H1 (cell line): ENCODE measurements around the gene NYAP2. TPM values are rescaled to one million over a fixed set of nuclear protein-coding genes. Genes with fewer than 3 reads are reported as not detected.

Experiments used
- CTCF ChIA-PET: fragments of 300-600 bp; sonication (Branson Sonifier 250); formaldehyde crosslinking; loops from one replicate; lab custom pipeline; 2021; ENCODE audit not compliant: partially characterized antibody; lab: Charles Lee
- POLR2A ChIA-PET: fragments of 300-600 bp; sonication (Branson Sonifier 250); formaldehyde crosslinking; loops from one replicate; lab custom pipeline; 2021; ENCODE audit warnings: inconsistent platforms; ENCODE audit not compliant: partially characterized antibody; lab: Charles Lee
- DNase-seq, 2 experiments: peaks; one replicate each; pipeline versions ENCODE4 v3.0.0 to v3.0.0-alpha.2; 2010 to 2022; ENCODE audit warnings: low spot score in 2 of 2, low read depth in 1 of 2, mixed read lengths in 1 of 2
- FAIRE-seq: peaks from 2 replicates; lab custom pipeline; 2011; peaks lifted over from hg19 to GRCh38; lab: Jason Lieb, UNC
- H2AFZ ChIP-seq: 2 replicates; pipeline ENCODE4 v1.8.1; 2012; ENCODE audit warnings: low read length, inconsistent platforms
- H2AK5ac ChIP-seq: 2 replicates; pipeline ENCODE4 v1.6.1; 2013; ENCODE audit warnings: low read depth, low read length
- H2BK120ac ChIP-seq: replicated peaks from 2 replicates; pipeline ENCODE3; 2013; ENCODE audit warnings: low read depth, low read length, inconsistent platforms
- H2BK12ac ChIP-seq: 2 replicates; pipeline ENCODE4 v1.6.1; 2013; ENCODE audit warnings: low read depth, low read length
- H2BK15ac ChIP-seq: 2 replicates; pipeline ENCODE4 v1.6.1; 2013; ENCODE audit warnings: low read length
- H2BK20ac ChIP-seq: 2 replicates; pipeline ENCODE4 v1.6.1; 2013; ENCODE audit warnings: low read length
- H2BK5ac ChIP-seq: 2 replicates; pipeline ENCODE4 v1.6.1; 2013; ENCODE audit warnings: low read depth, low read length
- H3K14ac ChIP-seq: 2 replicates; pipeline ENCODE4 v1.6.1; 2013; ENCODE audit warnings: inconsistent platforms; ENCODE audit not compliant: insufficient read length
- H3K18ac ChIP-seq: 2 replicates; pipeline ENCODE4 v1.6.1; 2013; ENCODE audit warnings: low read length; ENCODE audit errors: extremely low read depth
- H3K23ac ChIP-seq: 2 replicates; pipeline ENCODE4 v1.6.1; 2013; ENCODE audit warnings: inconsistent platforms; ENCODE audit not compliant: insufficient read length
- H3K23me2 ChIP-seq: 2 replicates; pipeline ENCODE4 v1.6.1; 2013; ENCODE audit warnings: low read depth, low read length
- H3K27ac ChIP-seq: 2 replicates; pipeline ENCODE4 v1.6.1; 2011; ENCODE audit warnings: low read depth, low read length, inconsistent platforms
- H3K27me3 ChIP-seq, 4 experiments: replicated peaks in 1 of 4; 1 replicate in 1 of 4; 2 replicates in 3 of 4; pipeline versions ENCODE4 v1.6.1 to v1.8.1; 2011 to 2013; ENCODE audit warnings: low read length in 3 of 4, mild to moderate bottlenecking in 3 of 4, inconsistent platforms in 2 of 4, mixed read lengths in 2 of 4, moderate library complexity in 1 of 4; ENCODE audit not compliant: control insufficient read depth in 3 of 4, insufficient read depth in 3 of 4; ENCODE audit errors: extremely low read depth in 1 of 4
- H3K36me3 ChIP-seq, 4 experiments: 2 replicates each; pipeline versions ENCODE4 v1.6.1 to v1.8.1; 2011 to 2013; ENCODE audit warnings: mild to moderate bottlenecking in 4 of 4, low read length in 3 of 4, moderate library complexity in 2 of 4, control low read depth in 1 of 4, inconsistent platforms in 1 of 4; ENCODE audit not compliant: insufficient read depth in 4 of 4, control insufficient read depth in 2 of 4
- H3K4ac ChIP-seq: replicated peaks from 2 replicates; pipeline ENCODE3; 2013; ENCODE audit warnings: low read length, low read depth, mixed read lengths, inconsistent platforms; ENCODE audit not compliant: insufficient read length
- H3K4me1 ChIP-seq, 4 experiments: replicated peaks in 1 of 4; 1 replicate in 1 of 4; 2 replicates in 3 of 4; pipeline versions ENCODE4 v1.6.1 to v1.8.1; 2011 to 2013; ENCODE audit warnings: low read length in 3 of 4, inconsistent platforms in 2 of 4, mixed read lengths in 1 of 4; ENCODE audit not compliant: insufficient read depth in 4 of 4, control insufficient read depth in 3 of 4
- H3K4me2 ChIP-seq, 2 experiments: 2 replicates each; pipeline versions ENCODE4 v1.6.1 to v1.8.1; 2011 to 2013; ENCODE audit warnings: low read depth in 2 of 2, low read length in 2 of 2, control low read depth in 1 of 2, inconsistent platforms in 1 of 2, mild to moderate bottlenecking in 1 of 2; ENCODE audit not compliant: insufficient read depth in 1 of 2
- H3K4me3 ChIP-seq, 4 experiments: fragments of 200-600, 300-600 bp in 1 of 4; sonication (generic), shearing (Covaris generic), sonication (Bioruptor Twin) in 1 of 4; 2 replicates each; pipeline versions ENCODE4 v1.5.1 to v1.8.1; 2011 to 2016; ENCODE audit warnings: low read length in 4 of 4, low read depth in 3 of 4, control low read depth in 2 of 4, inconsistent platforms in 2 of 4, mild to moderate bottlenecking in 2 of 4, mixed read lengths in 1 of 4, moderate library complexity in 1 of 4; ENCODE audit not compliant: insufficient read depth in 2 of 4; ENCODE audit errors: extremely low read depth in 1 of 4
- H3K56ac ChIP-seq: replicated peaks from 2 replicates; pipeline ENCODE3; 2013; ENCODE audit warnings: low read depth, mild to moderate bottlenecking, mixed read lengths, low read length, inconsistent platforms; ENCODE audit not compliant: insufficient read length
- H3K79me1 ChIP-seq: 2 replicates; pipeline ENCODE4 v1.6.1; 2013; ENCODE audit warnings: low read depth, low read length, control low read depth
- H3K79me2 ChIP-seq, 2 experiments: 2 replicates each; pipeline versions ENCODE4 v1.6.1 to v1.8.1; 2012 to 2013; ENCODE audit warnings: low read length in 2 of 2, mild to moderate bottlenecking in 2 of 2, inconsistent platforms in 1 of 2; ENCODE audit not compliant: insufficient read depth in 2 of 2, control insufficient read depth in 1 of 2
- H3K9ac ChIP-seq, 4 experiments: replicated peaks in 1 of 4; 1 replicate in 1 of 4; 2 replicates in 3 of 4; pipeline versions ENCODE4 v1.6.1 to v1.8.1; 2011 to 2013; ENCODE audit warnings: low read depth in 3 of 4, low read length in 3 of 4, control low read depth in 2 of 4, mild to moderate bottlenecking in 2 of 4, moderate library complexity in 2 of 4, inconsistent platforms in 1 of 4; ENCODE audit errors: extremely low read depth in 1 of 4
- H3K9me3 ChIP-seq, 2 experiments: 2 replicates each; pipeline versions ENCODE4 v1.6.1 to v1.8.1; 2012 to 2013; ENCODE audit warnings: mild to moderate bottlenecking in 2 of 2, moderate library complexity in 2 of 2, control low read depth in 1 of 2, inconsistent platforms in 1 of 2, low read depth in 1 of 2, low read length in 1 of 2, mixed read lengths in 1 of 2; ENCODE audit not compliant: insufficient read depth in 2 of 2
- H4K20me1 ChIP-seq, 2 experiments: replicated peaks in 1 of 2; 2 replicates each; pipeline versions ENCODE3 to v1.8.1; 2011 to 2013; ENCODE audit warnings: inconsistent platforms in 2 of 2, low read length in 2 of 2, mild to moderate bottlenecking in 1 of 2; ENCODE audit not compliant: insufficient read depth in 2 of 2, control insufficient read depth in 1 of 2
- H4K5ac ChIP-seq: 2 replicates; pipeline ENCODE4 v1.6.1; 2013; ENCODE audit warnings: low read length, low read depth, mixed read lengths, inconsistent platforms; ENCODE audit not compliant: insufficient read length
- H4K8ac ChIP-seq: 2 replicates; pipeline ENCODE4 v1.8.0; 2013; ENCODE audit warnings: mild to moderate bottlenecking, moderate library complexity, low read length, inconsistent platforms; ENCODE audit not compliant: insufficient read depth; ENCODE audit errors: extremely low read depth
- H4K91ac ChIP-seq: replicated peaks from 2 replicates; pipeline ENCODE3; 2013; ENCODE audit warnings: low read length, mixed read lengths, inconsistent platforms; ENCODE audit not compliant: insufficient read length
- EGR1 ChIP-seq: IDR thresholded peaks from 2 replicates; pipeline ENCODE4 v1.6.1; 2011; ENCODE audit warnings: low read depth, low read length, borderline replicate concordance
- MAFK ChIP-seq: IDR thresholded peaks from 2 replicates; pipeline ENCODE4 v1.6.1; 2012; ENCODE audit warnings: low read depth, mild to moderate bottlenecking, improper control_type of control experiment, low read length
- WGBS, 2 experiments: shearing (Covaris generic) in 1 of 2; methylation state at CpG; one replicate each; pipeline versions ENCODE4 v1.1.6 to v1.1.7; 2013 to 2015; ENCODE audit warnings: low lambda C conversion rate in 2 of 2, mixed read lengths in 2 of 2, inconsistent platforms in 1 of 2, low coverage in 1 of 2, missing lambda C conversion rate in 1 of 2; ENCODE audit not compliant: insufficient replicate concordance in 2 of 2, insufficient coverage in 1 of 2, insufficient read length in 1 of 2; ENCODE audit errors: extremely low coverage in 1 of 2, missing lambda C conversion rate in 1 of 2; 5-methylcytosine and 5-hydroxymethylcytosine counted together
- polyA plus RNA-seq, 7 experiments: library from polyadenylated mRNA; depleted of rRNA in 3 of 7; stranded (reverse) in 5 of 7; unstranded in 2 of 7; fragments of >200 nt in 5 of 7; fragments of 200-250 nt in 2 of 7; gene quantifications; 1 replicate in 5 of 7; 2 replicates in 1 of 7; 4 replicates in 1 of 7; pipeline versions ENCODE4 v1.2.1 to v1.2.3, GENCODE V29; 2011 to 2013; ENCODE audit warnings: missing spikeins in 2 of 7, mixed read lengths in 2 of 7
- total RNA-seq: library from RNA; stranded (reverse); fragmentation: NEBNext Ultra II Directional; extraction: Animal tissue kit (Norgen Biotek cat#: 25700); gene quantifications from 2 replicates; pipeline ENCODE4 v1.2.1, GENCODE V29; 2021

The NYAP2 gene
- total and polyA plus RNA-seq, 2 of the 8 experiments (the other 6 are each of a cell fraction or from before 2014, with no cell fraction given): not detected

- H4K5ac ChIP-seq: no peak overlapping the region
- H3K56ac ChIP-seq: no peak overlapping the region
- H4K91ac ChIP-seq: no peak overlapping the region
- no peak overlapping the region for H3K18ac ChIP-seq
- H3K4me2 ChIP-seq: no peak overlapping the region
- H3K23ac ChIP-seq: no peak overlapping the region
- no peak overlapping the region for H4K8ac ChIP-seq
- H4K20me1 ChIP-seq: no peaks in the 10 kb centered on the region
- no peak overlapping the region for H3K9ac ChIP-seq
- H2BK20ac ChIP-seq: no peak overlapping the region
- H3K4me1 ChIP-seq: no peaks in the 10 kb centered on the region
- H3K4ac ChIP-seq: no peak overlapping the region
- H2BK15ac ChIP-seq: no peak overlapping the region
- H2AK5ac ChIP-seq: no peak overlapping the region
- H3K4me3 ChIP-seq: no peak overlapping the region
- no peak overlapping the region for H2AFZ ChIP-seq
- no peaks in the 10 kb centered on the region for H3K27me3 ChIP-seq
- H2BK12ac ChIP-seq: no peak overlapping the region
- H3K27ac ChIP-seq: no peak overlapping the region
- H3K79me1 ChIP-seq: no peaks in the 10 kb centered on the region
- no peak overlapping the region for H3K14ac ChIP-seq
- H3K36me3 ChIP-seq: no peaks in the 10 kb centered on the region
- FAIRE-seq: no peak
- H3K79me2 ChIP-seq: no peaks in the 10 kb centered on the region
- CTCF ChIA-PET: interaction anchor here (1.5 kb wide), 1 partner anchor 1112 kb away, joined by 3 read pairs; no protein-coding TSS in a partner anchor
- H3K9me3 ChIP-seq: no peaks in the 10 kb centered on the region
- no peaks in the 10 kb centered on the region for H3K23me2 ChIP-seq
- WGBS, 2 experiments: 81% methylated on average over 1 of the region's 1 CpG; no CpG with 5 or more reads in 1 of the 2 experiments
- no peak overlapping the region for H2BK5ac ChIP-seq
- no peak for DNase-seq
- TF ChIP-seq EGR1: no peak
- peak; percentile 51; the same call in 1 of the 2 replicates for TF ChIP-seq MAFK
- POLR2A ChIA-PET: no interaction called here
- no peak overlapping the region for H2BK120ac ChIP-seq
Observed at GRCh38 chr2:225690153-225690552, 290.6 kb downstream of the NYAP2 start.
